Measurements from ENCODE around the gene PMM2. TPM values are rescaled to one million over a fixed set of nuclear protein-coding genes. Genes with fewer than 3 reads are reported as not detected.

PMM2 gene
- total and polyA plus RNA-seq, 2 experiments from 2014 or later = 38.2 to 60.4 TPM

- H3K27me3 ChIP-seq (ENCODE audit: insufficient read depth) = no peaks in the 10 kb centered on the region
- DNase-seq (ENCODE audit: low spot score) (no peak), ATAC-seq (no peak)
- no peak overlapping the region for H2AFZ ChIP-seq
- H3K4me3 Mint-ChIP-seq = no peak overlapping the region
- TF ChIP-seq ZNF114 (CRISPR knock-in tag; IDR thresholded peaks at IDR 0.05) = no peak
- no peak for TF ChIP-seq ZNF462 (CRISPR knock-in tag; IDR thresholded peaks at IDR 0.05)
- TF ChIP-seq ETS1 (IDR thresholded peaks at IDR 0.05) = no peak
- no peak for TF ChIP-seq NANOG (IDR thresholded peaks at IDR 0.05; ENCODE audit: borderline replicate concordance)
- TF ChIP-seq ZNF331 (CRISPR knock-in tag; IDR thresholded peaks at IDR 0.05; ENCODE audit: low read depth) = no peak
- TF ChIP-seq EZH2phosphoT487 (IDR thresholded peaks at IDR 0.05; ENCODE audit: unreplicated experiment) = no peak
- TF ChIP-seq, protein P1, sequence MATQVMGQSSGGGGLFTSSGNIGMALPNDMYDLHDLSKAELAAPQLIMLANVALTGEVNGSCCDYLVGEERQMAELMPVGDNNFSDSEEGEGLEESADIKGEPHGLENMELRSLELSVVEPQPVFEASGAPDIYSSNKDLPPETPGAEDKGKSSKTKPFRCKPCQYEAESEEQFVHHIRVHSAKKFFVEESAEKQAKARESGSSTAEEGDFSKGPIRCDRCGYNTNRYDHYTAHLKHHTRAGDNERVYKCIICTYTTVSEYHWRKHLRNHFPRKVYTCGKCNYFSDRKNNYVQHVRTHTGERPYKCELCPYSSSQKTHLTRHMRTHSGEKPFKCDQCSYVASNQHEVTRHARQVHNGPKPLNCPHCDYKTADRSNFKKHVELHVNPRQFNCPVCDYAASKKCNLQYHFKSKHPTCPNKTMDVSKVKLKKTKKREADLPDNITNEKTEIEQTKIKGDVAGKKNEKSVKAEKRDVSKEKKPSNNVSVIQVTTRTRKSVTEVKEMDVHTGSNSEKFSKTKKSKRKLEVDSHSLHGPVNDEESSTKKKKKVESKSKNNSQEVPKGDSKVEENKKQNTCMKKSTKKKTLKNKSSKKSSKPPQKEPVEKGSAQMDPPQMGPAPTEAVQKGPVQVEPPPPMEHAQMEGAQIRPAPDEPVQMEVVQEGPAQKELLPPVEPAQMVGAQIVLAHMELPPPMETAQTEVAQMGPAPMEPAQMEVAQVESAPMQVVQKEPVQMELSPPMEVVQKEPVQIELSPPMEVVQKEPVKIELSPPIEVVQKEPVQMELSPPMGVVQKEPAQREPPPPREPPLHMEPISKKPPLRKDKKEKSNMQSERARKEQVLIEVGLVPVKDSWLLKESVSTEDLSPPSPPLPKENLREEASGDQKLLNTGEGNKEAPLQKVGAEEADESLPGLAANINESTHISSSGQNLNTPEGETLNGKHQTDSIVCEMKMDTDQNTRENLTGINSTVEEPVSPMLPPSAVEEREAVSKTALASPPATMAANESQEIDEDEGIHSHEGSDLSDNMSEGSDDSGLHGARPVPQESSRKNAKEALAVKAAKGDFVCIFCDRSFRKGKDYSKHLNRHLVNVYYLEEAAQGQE (IDR thresholded peaks at IDR 0.05; ENCODE audit: unreplicated experiment) = no peak
- H3K4me3 ChIP-seq = no peak overlapping the region
- H3K9me2 ChIP-seq (ENCODE audit: insufficient read depth) = no peaks in the 10 kb centered on the region
- H3K36me3 ChIP-seq (ENCODE audit: insufficient read depth) = peaks cover 36% of the 10 kb centered on the region
- H4K20me1 ChIP-seq (replicated peaks; ENCODE audit: insufficient read depth) = peaks cover 6% of the 10 kb centered on the region; the same call in 1 of the 2 replicates
- H3K79me2 ChIP-seq (replicated peaks; ENCODE audit: insufficient read depth) = no peaks in the 10 kb centered on the region
- peaks cover 15% of the 10 kb centered on the region for H3K4me1 Mint-ChIP-seq
- H3K36me3 Mint-ChIP-seq (ENCODE audit: low read depth) = peaks cover 55% of the 10 kb centered on the region
- peaks cover 31% of the 10 kb centered on the region for H3K27me3 Mint-ChIP-seq (ENCODE audit: insufficient read depth, low read depth, poor library complexity)
- no peaks in the 10 kb centered on the region for H3K9me3 Mint-ChIP-seq
- H3K4me1 ChIP-seq (ENCODE audit: insufficient read depth) = peaks cover 11% of the 10 kb centered on the region; the same call in 1 of the 2 replicates
- H3K27ac Mint-ChIP-seq = no peak overlapping the region
- H3K4me2 ChIP-seq = no peak overlapping the region
- 0 out of 2 replicates have a peak, but pooled peaks cover 6% of the 10 kb centered on the region for H3F3A ChIP-seq (replicated peaks; ENCODE audit: low read depth)
- no peak overlapping the region for H3K27ac ChIP-seq (ENCODE audit: low read depth)
Measured at GRCh38 chr16:8889893-8890548, 92.4 kb downstream of the PMM2 start.
